ENCODE measurements around the gene TRDN.

TRDN gene, protein sequence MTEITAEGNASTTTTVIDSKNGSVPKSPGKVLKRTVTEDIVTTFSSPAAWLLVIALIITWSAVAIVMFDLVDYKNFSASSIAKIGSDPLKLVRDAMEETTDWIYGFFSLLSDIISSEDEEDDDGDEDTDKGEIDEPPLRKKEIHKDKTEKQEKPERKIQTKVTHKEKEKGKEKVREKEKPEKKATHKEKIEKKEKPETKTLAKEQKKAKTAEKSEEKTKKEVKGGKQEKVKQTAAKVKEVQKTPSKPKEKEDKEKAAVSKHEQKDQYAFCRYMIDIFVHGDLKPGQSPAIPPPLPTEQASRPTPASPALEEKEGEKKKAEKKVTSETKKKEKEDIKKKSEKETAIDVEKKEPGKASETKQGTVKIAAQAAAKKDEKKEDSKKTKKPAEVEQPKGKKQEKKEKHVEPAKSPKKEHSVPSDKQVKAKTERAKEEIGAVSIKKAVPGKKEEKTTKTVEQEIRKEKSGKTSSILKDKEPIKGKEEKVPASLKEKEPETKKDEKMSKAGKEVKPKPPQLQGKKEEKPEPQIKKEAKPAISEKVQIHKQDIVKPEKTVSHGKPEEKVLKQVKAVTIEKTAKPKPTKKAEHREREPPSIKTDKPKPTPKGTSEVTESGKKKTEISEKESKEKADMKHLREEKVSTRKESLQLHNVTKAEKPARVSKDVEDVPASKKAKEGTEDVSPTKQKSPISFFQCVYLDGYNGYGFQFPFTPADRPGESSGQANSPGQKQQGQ

DNA sequence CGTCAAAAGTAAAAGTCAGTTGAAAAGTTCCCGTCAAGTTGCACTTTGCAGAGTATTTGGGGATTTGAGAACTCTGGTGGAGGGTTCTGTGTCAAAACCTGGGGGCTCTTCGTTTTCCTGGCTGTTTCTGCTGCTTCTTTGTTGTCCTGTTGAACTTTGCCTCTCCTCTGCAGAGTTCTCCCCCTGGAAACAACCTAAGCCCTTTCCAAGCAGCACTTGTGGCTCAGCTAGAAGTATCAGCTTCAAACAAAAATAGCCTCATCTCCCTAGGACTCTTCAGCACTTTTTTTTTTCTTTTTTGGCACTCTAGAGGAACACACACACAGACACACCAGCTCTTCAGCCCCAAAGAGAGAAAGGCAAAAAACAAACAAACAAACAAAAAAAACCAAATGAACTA is at the start of gene TRDN:
Gene TRDN (minus strand): TSS at position 169 of the 400 bp plus-strand sequence. CDS start 175 bp downstream, outside the sequence.
- DNase-seq (ENCODE audit: extremely low read depth in 1 of 2, low read depth in 1 of 2): no peak

DNA sequence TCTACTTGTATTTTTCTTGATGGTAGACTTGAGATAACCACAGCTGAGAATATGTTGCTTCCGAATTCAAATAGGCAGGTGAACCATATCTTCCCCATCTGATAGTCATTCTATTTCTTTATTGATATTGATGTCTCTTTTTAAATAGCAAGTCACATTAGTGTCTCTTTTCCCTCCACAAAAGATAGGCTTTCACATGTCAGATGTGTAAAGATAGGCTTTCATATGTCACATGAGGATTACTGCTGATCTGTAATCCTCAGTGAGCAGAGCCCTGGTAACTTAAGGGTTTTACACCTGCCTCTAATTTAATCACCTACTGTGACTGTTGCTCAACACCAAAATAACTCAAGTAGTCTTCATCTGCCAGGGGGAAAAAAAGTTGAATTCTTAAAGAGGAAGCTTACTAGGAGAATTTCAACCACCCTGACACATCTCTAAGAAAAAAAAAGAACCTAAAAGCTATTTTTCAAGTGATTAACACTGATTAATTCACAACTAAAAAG is 45.3 kb upstream of the TRDN start:
- no peak for DNase-seq (ENCODE audit: extremely low read depth in 1 of 2, low read depth in 1 of 2)

DNA sequence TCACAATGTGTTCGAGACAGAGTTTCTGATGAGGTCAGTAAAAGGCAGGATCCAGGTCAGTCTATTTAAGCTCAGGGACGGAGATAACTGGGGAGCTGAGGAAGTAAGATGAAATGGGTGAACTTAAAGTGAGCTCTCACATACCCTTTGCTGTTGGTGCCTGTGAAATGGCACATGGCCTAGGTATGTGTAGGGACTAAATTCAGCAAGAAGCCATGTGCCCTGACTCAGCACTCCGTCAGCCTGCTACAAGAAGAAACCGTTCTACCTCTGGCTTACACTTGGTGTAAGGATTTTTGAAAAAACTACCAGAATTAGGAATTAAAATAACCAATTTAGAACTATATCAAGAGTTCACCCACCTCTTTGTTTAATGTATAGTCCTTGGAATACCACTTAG is 41.1 kb upstream of the TRDN start:
- no peak for DNase-seq (ENCODE audit: extremely low read depth in 1 of 2, low read depth in 1 of 2)

DNA sequence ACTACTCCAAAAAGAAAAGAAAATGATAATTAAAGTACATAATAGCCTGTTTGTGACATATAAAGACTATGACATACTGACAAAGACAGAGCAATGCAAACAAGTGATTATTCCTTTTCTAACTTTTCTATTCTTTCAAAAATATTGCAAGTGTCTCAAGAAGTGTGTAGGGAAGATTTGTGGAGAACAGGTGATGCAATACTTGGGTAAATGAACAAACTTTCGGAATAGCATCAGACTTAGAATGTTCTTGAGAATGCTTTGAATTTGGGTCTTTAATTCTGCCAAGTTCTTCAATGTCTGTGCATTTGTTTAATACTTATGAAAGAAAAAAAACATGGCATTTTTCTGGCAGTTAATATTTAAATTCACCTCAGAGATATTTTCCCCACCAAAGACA is 40.0 kb upstream of the TRDN start:
- DNase-seq (ENCODE audit: extremely low read depth in 1 of 2, low read depth in 1 of 2): no peak

DNA sequence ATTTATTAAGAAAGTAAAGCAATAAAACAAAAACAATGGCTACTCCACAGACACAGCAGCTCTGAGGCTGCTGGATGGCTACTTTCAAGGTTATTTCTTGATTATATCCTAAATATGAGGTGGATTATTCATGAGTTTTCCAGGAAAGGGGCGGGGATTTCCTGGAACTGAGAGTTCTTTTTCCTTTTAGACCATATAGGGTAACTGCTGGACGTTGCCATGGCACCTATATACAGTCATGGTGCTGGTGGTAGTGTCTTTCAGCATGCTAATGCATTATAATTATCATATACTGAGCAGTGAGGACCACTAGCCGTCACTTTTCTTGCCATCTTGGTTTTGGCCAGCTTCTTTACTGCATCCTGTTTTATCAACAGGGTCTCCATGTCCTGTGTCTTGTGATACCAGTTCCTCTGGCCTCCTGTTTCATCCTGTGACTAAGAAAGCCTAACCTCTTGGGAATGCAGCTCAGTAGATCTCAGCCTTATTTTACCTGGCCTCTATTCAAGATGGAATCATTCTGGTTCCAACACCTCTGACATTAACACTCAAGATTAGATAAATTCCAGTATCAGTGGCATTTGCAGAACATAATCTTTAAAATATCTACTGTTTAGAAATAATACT is 32.3 kb upstream of the TRDN start:
- DNase-seq (ENCODE audit: extremely low read depth in 1 of 2, low read depth in 1 of 2): no peak

DNA sequence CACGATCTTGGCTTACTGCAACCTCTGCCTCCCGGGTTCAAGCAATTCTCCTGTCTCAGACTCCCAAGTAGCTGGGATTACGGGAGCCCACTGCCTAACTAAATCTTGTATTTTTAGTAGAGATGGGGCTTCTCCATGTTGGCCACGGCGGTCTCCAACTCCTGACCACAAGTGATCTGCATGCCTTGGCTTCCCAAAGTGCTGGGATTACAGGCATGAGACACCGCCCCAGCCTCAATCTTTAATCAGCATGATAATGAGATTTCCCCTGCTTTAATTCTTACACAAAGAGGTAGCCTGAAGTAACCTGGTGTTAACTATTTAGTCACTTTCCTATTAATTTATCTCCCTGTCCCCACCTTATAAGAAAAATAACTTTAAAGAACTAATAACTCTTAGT is 31.3 kb upstream of the TRDN start:
- no peak for DNase-seq (ENCODE audit: extremely low read depth in 1 of 2, low read depth in 1 of 2)

DNA sequence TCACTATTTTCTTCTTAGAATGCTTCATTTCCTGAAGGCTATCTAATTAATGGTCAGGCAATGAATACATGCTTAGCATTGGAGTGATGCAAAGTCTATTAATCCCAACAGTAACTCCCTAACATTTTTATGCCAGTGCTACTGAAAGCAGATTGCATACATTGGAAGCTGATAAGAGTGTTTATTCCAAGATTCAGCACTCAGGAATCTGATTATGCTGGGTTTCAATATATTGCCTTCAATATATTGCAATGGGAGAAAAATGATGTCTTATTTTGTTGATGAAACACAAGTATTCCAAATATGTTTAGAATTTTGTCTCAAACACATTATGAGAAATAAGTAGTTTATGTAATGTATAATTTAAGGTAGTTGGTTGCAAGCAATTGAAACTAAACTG is 26.7 kb upstream of the TRDN start:
- DNase-seq (ENCODE audit: extremely low read depth in 1 of 2, low read depth in 1 of 2): no peak

DNA sequence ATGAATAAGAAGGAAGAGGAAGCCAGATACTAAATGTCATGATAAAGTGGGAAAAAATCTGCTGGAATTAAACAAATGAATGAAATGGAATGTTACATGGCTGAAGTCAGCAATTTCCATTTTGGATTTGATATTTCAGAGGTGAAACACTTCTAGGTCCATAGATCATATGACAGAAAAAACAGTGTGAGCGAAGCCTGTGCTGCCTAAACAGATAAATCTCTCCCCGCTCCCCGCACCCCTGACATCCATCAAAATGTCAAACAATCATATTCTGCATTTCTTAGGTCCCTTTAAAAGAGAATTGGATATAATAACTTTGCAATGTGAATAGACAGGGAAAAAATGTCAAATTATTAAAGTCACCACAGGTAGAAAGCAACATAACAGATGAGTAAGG is 26.0 kb upstream of the TRDN start:
- DNase-seq (ENCODE audit: extremely low read depth in 1 of 2, low read depth in 1 of 2): no peak

DNA sequence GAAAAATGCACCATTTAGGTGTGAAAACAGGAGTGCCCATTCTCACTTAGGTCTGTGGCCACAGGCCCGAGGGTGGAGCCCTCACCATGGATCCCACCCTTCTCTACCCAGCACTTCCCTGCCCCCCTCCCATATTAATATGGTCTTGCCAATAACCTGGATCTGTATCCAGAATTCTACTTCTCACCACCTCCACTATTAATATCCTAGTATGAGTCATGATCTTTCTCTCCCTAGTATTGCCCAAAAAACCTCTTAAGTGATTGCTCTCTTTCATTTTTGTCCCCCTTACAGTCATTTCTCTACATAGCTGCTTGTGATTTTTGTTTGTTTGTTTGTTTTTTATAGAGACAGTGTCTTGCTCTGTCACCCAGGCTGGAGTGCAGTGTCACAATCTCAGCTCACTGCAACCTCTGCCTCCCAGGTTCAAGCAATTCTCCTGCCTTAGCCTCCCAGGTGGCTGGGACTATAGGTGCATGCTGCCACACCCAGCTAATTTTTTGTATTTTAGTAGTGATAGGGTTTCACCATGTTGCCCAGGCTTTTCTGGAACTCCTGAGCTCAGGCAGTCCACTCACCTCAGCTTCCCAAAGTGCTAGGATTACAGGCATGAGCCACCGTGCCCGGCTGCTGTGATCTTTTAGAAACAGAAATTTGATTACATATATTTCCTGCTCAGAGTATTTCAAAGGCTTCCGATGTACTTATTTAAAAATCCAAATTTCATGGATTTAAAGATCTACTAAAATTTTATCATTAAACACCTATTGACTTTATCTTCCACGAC is 24.5 kb upstream of the TRDN start:
- DNase-seq (ENCODE audit: extremely low read depth in 1 of 2, low read depth in 1 of 2): no peak

DNA sequence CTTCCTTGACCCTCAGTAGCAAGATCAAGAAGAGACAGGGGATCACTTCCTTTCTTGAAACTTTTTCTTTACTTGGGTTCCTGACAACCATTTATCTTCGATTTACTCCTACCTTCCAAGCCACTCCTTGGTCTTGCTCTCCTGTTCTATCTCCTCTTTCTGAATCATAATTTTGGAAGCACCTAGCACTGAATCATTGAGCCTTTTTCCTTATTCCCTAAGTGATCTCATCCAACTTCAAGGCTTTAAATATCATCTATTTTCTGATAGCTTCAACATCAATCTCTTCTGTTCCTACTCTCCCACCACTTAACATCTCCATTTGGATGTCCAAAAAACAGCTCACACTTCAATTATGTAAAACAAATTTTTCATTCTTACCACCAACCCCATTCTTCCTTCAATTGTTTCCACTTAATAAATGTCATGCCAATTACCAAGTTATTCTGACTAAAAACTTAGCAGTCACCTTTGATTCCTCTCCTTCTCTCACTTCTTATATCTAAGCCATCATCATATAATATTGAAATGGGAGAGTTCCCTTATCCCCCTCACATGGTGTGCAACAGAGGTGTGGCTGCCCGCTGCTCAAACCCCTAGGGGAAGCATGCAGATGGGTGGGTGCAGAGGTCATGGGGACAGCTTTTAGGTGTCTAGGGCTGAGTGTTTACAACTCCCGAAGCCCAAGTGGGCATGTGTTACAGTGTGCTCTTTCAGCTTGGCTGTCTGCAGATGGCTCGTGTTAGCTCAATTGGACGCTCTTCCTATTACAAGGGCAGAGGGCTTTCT is 23.4 kb upstream of the TRDN start:
- no peak for DNase-seq (ENCODE audit: extremely low read depth in 1 of 2, low read depth in 1 of 2)

DNA sequence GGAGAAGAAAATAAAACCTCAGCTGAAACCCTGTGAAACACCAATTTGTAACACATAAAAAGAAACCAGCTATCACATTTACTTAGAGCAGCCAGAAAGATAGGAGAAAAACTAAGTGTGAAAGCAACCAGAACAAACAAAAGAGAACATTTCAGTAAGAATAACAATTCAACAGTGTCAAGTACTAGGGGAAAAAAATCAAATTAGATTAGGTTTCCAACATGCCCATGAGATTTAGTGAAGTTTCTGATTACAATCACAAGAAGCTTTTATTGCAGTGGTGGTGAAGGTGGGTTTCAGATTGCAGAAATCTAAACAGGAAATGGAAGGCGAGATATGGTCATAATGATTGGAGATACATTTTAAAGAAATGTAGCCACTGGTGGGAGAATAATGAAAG is 22.1 kb upstream of the TRDN start:
- DNase-seq (ENCODE audit: extremely low read depth in 1 of 2, low read depth in 1 of 2): no peak

DNA sequence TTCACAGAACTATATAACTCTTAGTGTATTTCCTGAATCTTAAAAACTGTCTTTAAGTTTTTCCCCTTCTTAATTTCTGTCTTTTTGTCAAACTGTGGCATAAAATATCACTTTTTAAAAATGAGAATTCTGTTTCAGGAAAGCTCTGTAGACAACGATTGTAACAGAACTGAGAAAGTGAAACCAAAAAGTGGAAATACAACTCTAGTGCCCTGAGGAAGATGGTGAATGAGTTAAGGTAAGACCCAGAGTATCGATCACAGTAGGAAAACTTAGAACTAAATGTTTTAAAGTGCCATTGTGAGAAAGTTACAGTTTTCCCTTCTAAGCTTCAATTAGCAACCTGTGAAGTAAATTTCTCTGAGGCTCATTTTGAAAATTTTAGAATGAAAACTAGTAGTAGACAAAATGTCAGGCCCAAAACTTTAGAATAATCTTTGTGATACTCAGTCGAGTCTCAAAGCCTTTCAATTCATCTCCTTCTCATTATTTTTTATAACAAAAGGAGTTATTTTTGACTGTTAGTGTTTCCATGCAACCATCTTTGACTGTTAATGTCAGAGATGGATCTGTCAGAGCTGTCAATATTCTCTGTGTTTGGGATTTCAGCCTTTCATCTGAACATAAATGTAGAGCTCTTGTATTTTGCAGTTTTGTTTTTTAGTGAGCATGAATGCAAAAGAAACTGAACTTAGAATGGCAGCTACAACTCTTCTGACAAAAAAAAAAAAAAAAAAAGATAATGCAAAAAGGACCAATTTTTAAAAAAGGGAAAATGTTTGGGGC is 19.0 kb upstream of the TRDN start:
- DNase-seq (ENCODE audit: extremely low read depth in 1 of 2, low read depth in 1 of 2): no peak

DNA sequence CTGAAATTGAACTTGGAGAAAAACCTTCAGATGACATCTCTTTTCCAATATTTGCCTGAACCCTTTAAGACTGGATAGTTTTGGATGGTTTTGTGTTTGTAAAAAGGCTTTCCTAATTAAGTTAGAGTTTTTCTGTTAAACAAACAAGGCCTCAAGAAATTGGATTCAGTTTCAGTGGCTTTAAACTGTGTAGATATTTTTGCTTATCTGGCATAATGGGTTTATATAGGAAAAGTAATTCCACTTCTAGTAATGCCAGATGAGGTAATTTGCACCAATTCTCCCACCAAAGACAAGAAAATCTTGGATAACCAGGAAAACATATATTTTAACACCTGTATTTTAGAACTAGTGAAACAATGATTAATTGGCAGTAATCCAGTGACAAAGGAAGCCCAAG is 12.0 kb upstream of the TRDN start:
- DNase-seq (ENCODE audit: extremely low read depth in 1 of 2, low read depth in 1 of 2): no peak

DNA sequence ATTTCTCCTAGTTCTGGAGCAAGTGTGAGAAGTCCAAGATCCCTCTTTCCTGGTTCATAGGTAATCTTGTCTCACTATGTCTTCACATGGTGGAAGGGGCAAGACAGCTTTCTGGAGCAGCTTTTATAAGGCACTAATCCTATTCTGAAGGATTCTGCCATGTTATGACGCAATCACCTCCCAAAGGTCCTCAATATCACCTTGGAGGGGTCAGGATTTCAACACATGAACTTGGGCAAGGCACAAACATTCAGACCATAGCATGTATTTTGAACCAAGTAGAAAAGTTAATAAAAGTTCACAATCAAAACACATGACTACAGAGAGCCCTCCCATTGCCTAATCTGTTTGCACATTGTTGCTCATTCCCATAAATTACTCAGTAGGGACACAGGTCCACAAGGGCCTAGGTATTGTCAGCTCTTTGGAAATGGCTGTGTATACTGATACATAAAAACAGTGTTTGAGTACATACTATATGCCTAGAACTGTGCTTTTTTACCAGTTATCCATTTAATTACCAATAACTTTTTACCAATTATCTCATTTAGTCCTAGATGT is 11.3 kb upstream of the TRDN start:
- DNase-seq (ENCODE audit: extremely low read depth in 1 of 2, low read depth in 1 of 2): no peak

DNA sequence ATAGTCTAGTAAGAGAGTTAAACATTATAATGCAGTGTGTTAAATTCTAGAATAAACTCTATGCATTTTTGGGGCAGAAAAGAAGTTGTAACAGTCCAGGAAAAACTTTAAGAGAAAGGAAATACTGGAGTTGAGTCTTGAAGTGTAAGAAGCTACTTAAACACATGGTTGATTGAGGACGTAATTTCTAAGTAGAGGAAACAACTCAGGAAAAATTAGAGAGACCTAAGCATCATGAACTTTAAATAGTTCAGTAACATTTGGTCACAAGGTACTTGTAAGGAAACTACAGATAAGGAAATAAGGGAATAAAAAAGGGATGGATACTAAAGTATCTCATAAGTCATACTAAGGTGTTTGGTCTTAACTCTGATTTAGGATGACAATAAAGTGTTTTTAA is 4.7 kb upstream of the TRDN start:
- DNase-seq (ENCODE audit: extremely low read depth in 1 of 2, low read depth in 1 of 2): no peak

DNA sequence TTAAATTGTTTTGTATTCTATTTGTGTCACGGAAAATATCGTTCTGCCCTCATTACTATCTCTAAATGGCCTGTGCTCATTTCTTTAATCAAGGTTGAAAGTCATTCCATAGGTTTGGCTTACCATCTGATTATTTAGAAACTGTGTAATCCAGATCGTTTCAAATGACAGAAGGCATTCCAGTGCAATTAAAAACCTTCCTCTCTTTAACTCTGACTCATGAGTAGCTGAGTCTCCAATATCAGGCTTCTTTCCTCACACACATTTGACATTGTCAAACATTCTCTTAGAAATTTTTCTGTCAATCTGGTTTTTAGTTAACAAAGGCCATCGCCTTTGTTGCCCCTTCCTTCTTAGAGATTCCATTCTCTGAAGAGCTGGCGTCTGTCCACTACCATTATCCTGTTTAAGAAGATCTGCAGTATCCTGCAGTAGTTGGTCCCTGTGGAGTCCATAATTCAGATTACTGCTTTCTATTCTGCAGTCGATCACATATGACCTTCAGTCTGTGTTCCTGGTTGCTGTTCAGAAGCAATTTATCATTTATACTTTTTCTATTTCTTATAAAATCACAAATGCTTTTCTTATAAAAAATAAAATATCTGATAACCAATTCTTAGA is 3.9 kb upstream of the TRDN start:
- no peak for DNase-seq (ENCODE audit: extremely low read depth in 1 of 2, low read depth in 1 of 2)

DNA sequence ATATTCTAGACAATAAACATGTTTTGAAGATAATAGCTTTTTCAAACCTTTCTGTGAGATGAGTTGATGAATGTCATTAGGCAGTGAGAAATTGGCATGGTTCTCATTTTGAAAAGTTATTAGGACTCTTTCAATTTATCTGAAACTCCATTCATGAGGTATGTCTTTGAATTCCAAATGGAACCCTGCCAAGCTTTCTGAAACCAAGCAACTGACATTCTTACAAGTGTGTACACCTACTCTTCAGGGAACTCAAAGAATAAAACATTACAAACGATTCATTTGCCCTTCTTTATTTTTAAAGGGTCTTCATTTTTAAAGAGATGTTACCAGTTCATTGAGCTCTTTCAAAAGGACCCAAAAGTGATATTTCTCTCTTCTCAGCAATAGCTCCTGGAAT is 2.1 kb upstream of the TRDN start:
- DNase-seq (ENCODE audit: extremely low read depth in 1 of 2, low read depth in 1 of 2): no peak

DNA sequence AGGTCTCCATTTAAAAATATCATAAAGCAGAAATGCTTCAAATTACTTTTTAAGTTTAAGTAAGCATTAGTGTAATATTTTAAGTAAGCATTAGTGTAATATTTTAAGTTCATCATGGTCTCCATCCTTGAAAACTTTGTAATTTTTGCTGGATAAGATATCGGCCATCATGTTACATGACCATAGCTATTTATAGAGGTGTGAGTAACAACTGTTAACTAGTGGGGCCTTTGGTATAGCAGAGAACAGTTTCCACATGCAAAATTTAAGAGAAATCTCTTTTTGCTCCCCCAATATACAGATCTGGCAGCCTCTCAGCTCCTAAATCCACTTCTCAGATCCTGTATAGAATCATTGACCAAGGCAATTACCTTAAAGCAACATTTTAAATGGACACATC is 468 bp downstream of the TRDN start:
- DNase-seq (ENCODE audit: extremely low read depth in 1 of 2, low read depth in 1 of 2): no peak

DNA sequence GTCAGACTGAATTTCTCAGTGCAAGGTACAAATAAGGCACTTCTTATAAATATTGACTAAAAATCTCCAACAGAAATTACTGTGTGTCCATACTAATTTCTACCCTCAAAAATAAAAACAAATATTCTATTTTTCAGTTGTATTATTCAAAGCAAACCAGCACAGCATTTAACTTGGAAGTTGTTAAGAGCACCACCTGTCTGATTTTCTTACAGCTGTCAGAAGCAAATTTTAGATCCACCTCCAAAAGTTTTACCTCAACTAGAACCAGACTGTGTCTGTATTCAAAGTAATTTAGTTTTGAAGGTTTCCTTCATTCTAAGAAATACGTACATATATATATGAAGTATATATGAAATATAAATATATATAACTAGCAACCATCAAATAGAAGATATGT is 1.2 kb downstream of the TRDN start:
- DNase-seq (ENCODE audit: extremely low read depth in 1 of 2, low read depth in 1 of 2): no peak

All from activated CD8-positive, alpha-beta memory T cell treated with anti-CD3 and anti-CD28 coated beads for 1 hour (primary cell).